OCI-LY1 (cell line): ENCODE data around the gene XIRP1.

Experiments
- H2AFZ ChIP-seq: fragments of 200-600 bp; sonication (generic), shearing (Covaris generic); 2 replicates; pipeline ENCODE4 v1.6.0; 2014; ENCODE audit warnings: antibody characterized with exemption, mild to moderate bottlenecking, low read length
- H3F3A ChIP-seq: fragments of 200-600 bp; sonication (generic), shearing (Covaris generic); 2 replicates; pipeline ENCODE4 v1.6.0; 2014; ENCODE audit warnings: mild to moderate bottlenecking, antibody characterized with exemption, low read length, moderate library complexity; ENCODE audit not compliant: insufficient read depth
- H3K27ac ChIP-seq: fragments of 200-600 bp; sonication (generic); 2 replicates; pipeline ENCODE4 v1.5.1; 2014; ENCODE audit warnings: low read length, mixed run types, mild to moderate bottlenecking, low read depth; ENCODE audit not compliant: poor library complexity, severe bottlenecking
- H3K27me3 ChIP-seq: fragments of 200-600 bp; sonication (generic); 2 replicates; pipeline ENCODE4 v1.6.0; 2014; ENCODE audit warnings: antibody characterized with exemption, mild to moderate bottlenecking, low read length, moderate library complexity; ENCODE audit not compliant: insufficient read depth
- H3K36me3 ChIP-seq: fragments of 200-600 bp; sonication (generic); 2 replicates; pipeline ENCODE4 v1.6.1; 2014; ENCODE audit warnings: mild to moderate bottlenecking, antibody characterized with exemption, low read length, moderate library complexity, mixed read lengths; ENCODE audit not compliant: insufficient read depth
- H3K4me1 ChIP-seq: fragments of 200-600 bp; sonication (generic); 2 replicates; pipeline ENCODE4 v1.5.1; 2014; ENCODE audit warnings: mild to moderate bottlenecking, low read length, moderate library complexity; ENCODE audit not compliant: insufficient read depth, severe bottlenecking
- H3K4me2 ChIP-seq: fragments of 200-600 bp; sonication (generic), shearing (Covaris generic); 2 replicates; pipeline ENCODE4 v1.6.1; 2014; ENCODE audit warnings: low read length
- H3K4me3 ChIP-seq: fragments of 200-600 bp; sonication (generic); 2 replicates; pipeline ENCODE4 v1.5.1; 2014; ENCODE audit warnings: low read length, low read depth, mild to moderate bottlenecking, mixed read lengths; ENCODE audit not compliant: poor library complexity, severe bottlenecking
- H3K79me2 ChIP-seq: fragments of 200-600 bp; shearing (Covaris generic); 2 replicates; pipeline ENCODE4 v1.6.1; 2016; ENCODE audit warnings: mixed run types, low read length, mixed read lengths; ENCODE audit not compliant: insufficient read depth
- H3K9ac ChIP-seq: fragments of 200-600 bp; sonication (generic), shearing (Covaris generic); 2 replicates; pipeline ENCODE4 v1.6.1; 2014; ENCODE audit warnings: mild to moderate bottlenecking, low read length, mixed read lengths
- H3K9me2 ChIP-seq: fragments of 200-600 bp; sonication (generic), shearing (Covaris generic); 2 replicates; pipeline ENCODE4 v1.6.1; 2014; ENCODE audit warnings: low read depth, mild to moderate bottlenecking, low read length, mixed read lengths
- H3K9me3 ChIP-seq: fragments of 200-600 bp; shearing (Covaris generic); 2 replicates; pipeline ENCODE4 v1.6.1; 2014; ENCODE audit warnings: low read length, mixed read lengths
- H4K20me1 ChIP-seq: fragments of 200-600 bp; sonication (generic), shearing (Covaris generic); 2 replicates; pipeline ENCODE4 v1.6.0; 2016; ENCODE audit warnings: mild to moderate bottlenecking, low read length; ENCODE audit not compliant: insufficient read depth
- CTCF ChIP-seq: fragments of 200-600 bp; sonication (generic), shearing (Covaris generic); IDR thresholded peaks from 2 replicates; pipeline ENCODE4 v1.5.1; 2017; ENCODE audit warnings: mild to moderate bottlenecking, antibody characterized with exemption, low read length, moderate library complexity, mixed read lengths
- EZH2 ChIP-seq: fragments of 200-600 bp; sonication (generic), shearing (Covaris generic); IDR thresholded peaks from 2 replicates; pipeline ENCODE4 v1.8.0; 2017; ENCODE audit warnings: borderline replicate concordance, mixed run types, mild to moderate bottlenecking, antibody characterized with exemption, low read length, moderate library complexity, mixed read lengths

The XIRP1 gene

GRCh38 chr3:39158148-39158715 lies 34.2 kb downstream of the XIRP1 start:
- no peak overlapping the region for H3K4me2 ChIP-seq
- H3F3A ChIP-seq, result no peaks in the 10 kb centered on the region
- H3K9ac ChIP-seq, result no peak overlapping the region
- no peaks in the 10 kb centered on the region for H3K36me3 ChIP-seq
- no peak overlapping the region for H3K27ac ChIP-seq
- no peaks in the 10 kb centered on the region for H4K20me1 ChIP-seq
- H3K27me3 ChIP-seq, result no peaks in the 10 kb centered on the region; the same call in 1 of the 2 replicates
- no peak overlapping the region for H3K4me3 ChIP-seq
- H2AFZ ChIP-seq, result no peak overlapping the region
- TF ChIP-seq CTCF (no peak), EZH2 (no peak)
- H3K4me1 ChIP-seq, result peaks cover 9% of the 10 kb centered on the region
- H3K9me3 ChIP-seq, result no peaks in the 10 kb centered on the region
- H3K79me2 ChIP-seq, result no peaks in the 10 kb centered on the region
- no peaks in the 10 kb centered on the region for H3K9me2 ChIP-seq

- no peaks in the 10 kb centered on the region for H3K79me2 ChIP-seq
- no peak for TF ChIP-seq EZH2
- no peak overlapping the region for H3K27ac ChIP-seq
- H3F3A ChIP-seq, result no peaks in the 10 kb centered on the region
- no peaks in the 10 kb centered on the region for H3K36me3 ChIP-seq
- H4K20me1 ChIP-seq, result no peaks in the 10 kb centered on the region
- H3K9me3 ChIP-seq, result no peaks in the 10 kb centered on the region
- no peaks in the 10 kb centered on the region for H3K9me2 ChIP-seq
- H3K4me1 ChIP-seq, result peaks cover 11% of the 10 kb centered on the region
- H2AFZ ChIP-seq, result no peak overlapping the region
- H3K9ac ChIP-seq, result no peak overlapping the region
- no peak overlapping the region for H3K4me3 ChIP-seq
- no peak overlapping the region for H3K4me2 ChIP-seq
- no peaks in the 10 kb centered on the region; the same call in 1 of the 2 replicates for H3K27me3 ChIP-seq
Observed at GRCh38 chr3:39157359-39157758, 35.0 kb downstream of the XIRP1 start.

GRCh38 chr3:39156421-39156820 lies 36.0 kb downstream of the XIRP1 start:
- H3K9me3 ChIP-seq, result no peaks in the 10 kb centered on the region
- peaks cover 21% of the 10 kb centered on the region for H3K4me1 ChIP-seq
- H3K36me3 ChIP-seq, result no peaks in the 10 kb centered on the region
- H3F3A ChIP-seq, result no peaks in the 10 kb centered on the region
- no peaks in the 10 kb centered on the region; the same call in 1 of the 2 replicates for H3K27me3 ChIP-seq
- no peaks in the 10 kb centered on the region for H4K20me1 ChIP-seq
- no peak overlapping the region for H3K4me3 ChIP-seq
- no peak overlapping the region for H3K27ac ChIP-seq
- H3K9ac ChIP-seq, result no peak overlapping the region
- H3K4me2 ChIP-seq, result no peak overlapping the region
- H2AFZ ChIP-seq, result no peak overlapping the region
- 0 out of 2 replicates have a peak, but pooled peaks cover 2% of the 10 kb centered on the region for H3K79me2 ChIP-seq
- no peaks in the 10 kb centered on the region for H3K9me2 ChIP-seq
- TF ChIP-seq CTCF, result no peak
- TF ChIP-seq EZH2, result no peak
